Fibroblast of upper back skin (primary cell): Measurements from ENCODE around the gene P2RX4.
"Not testable (repeated sequence)": the region's sequence is repeated elsewhere in the genome, so short reads cannot be mapped to it uniquely, and the experiment has no call there.

Source experiments
- DNase-seq: peaks from one replicate; pipeline ENCODE4 v3.0.0-alpha.2; 2013

P2RX4 gene

DNA sequence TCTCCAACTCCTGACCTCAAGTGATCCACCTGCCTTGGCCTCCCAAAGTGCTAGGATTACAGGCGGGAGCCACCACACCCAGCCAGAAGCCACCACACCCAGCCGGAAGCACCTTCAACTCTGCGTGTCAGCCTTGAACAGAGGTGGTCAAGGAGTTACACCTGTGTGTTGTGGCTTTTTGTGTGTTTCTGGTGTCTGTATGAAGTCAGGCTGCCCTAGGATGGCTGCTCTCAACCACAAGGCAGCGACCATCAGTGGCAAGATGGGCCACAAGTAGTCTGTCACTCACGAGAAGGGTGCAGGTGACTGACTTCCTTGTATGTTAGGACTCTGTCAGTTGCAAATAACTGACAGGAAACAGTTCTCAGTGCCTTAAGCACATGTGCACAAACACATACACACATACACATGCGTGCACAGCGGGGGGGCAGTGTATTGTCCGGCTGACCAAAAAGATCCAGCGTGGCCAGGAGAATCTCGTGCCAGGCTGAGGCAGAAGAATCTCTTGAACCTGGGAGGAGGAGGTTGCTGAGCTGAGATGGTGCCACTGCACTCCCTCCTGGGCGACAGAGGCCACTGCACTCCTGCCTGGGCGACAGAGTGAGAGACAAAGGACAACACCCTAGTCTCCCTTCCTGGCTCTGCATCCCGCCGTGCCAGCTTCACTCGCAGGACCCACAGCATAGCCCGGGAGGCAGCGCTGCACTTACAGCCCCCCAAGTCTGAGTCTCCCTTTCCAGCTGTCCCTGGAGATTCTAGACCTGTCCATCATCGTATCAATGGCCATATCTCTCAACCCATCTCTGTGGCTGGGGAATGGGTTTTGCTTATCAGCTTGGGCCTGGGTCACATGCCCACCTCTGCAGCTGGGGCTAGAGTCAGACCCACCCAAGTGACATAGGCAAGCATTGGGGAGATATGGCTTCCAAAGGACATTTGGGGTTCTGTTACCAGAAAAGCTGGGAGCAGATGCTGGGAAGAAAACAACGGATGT lies 13.7 kb downstream of the P2RX4 start:
- no peak for DNase-seq

DNA sequence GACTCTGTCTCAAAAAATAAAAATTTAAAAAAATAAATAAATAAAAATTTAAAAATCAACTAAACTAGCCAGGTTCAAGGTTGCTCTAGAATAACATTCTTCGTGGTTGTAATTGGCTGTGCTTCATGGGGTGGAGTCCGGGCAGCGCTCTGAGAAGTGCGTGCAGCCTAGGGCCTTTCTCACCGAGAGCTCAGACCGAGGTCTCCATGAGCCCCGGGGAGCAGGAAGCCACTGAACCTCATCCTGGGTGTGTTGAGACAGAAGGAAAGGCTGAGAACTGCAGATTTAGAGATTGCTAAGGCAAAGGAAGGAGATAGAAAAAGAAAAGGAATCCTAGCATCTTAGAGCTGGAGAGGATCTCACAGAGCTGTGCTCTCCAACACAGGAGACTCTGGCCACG lies 14.7 kb downstream of the P2RX4 start:
- DNase-seq, result no peak

DNA sequence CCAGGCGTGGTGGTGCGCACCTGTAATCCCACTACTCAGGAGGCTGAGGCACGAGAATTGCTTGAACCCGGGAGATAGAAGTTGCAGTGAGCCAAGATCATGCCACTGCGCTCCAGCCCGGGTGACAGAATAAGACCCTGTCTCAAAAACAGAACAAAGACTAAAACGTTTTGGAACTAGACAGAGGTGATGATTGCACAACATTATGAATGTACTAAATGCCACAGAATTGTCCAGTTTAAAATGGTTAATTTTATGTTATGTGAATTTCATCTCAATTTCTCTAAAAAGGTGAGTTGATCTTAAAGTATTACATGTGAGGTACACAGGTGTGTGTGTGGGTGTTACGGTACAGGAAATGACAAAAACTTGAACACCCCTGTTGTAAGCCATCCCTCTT lies 16.5 kb downstream of the P2RX4 start:
- DNase-seq, result no peak

DNA sequence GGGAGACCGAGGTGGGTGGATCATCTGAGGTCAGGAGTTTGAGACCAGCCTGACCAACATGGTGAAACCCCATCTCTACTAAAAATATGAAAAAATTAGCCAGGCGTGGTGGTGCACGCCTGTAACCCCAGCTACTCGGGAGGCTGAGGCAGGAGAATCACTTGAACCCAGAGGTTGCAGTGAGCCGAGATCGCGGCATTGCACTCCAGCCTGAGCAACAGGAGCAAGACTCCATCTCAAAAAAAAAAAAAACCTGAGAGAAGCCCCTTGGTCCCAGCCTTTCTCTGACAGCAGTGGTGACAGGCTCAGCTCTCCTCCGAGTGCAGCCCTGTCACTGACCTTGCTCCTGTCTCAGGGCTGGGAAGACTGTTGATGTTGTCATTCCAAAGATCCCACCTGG lies 16.9 kb downstream of the P2RX4 start:
- DNase-seq, result not testable (repeated sequence)

DNA sequence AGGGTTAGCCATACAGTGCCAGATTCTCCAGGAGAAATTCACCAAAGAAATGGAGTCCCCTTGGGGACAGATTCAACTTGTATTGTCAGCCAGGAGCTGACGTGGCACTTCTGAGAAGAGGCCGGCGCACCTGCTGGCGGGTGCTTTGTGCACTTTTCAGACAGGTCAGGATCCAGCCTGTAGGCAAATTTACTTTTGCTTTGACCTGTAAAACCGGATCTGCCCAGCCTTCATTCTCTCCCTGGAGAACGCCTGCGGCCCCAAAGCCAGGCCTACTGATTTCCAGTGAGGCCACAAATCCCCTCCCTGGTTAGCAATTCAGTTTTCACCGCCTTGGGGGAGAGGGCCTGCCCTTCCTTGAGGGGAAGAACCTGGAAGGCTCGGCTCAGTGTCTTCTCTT lies 17.4 kb downstream of the P2RX4 start:
- no peak for DNase-seq

DNA sequence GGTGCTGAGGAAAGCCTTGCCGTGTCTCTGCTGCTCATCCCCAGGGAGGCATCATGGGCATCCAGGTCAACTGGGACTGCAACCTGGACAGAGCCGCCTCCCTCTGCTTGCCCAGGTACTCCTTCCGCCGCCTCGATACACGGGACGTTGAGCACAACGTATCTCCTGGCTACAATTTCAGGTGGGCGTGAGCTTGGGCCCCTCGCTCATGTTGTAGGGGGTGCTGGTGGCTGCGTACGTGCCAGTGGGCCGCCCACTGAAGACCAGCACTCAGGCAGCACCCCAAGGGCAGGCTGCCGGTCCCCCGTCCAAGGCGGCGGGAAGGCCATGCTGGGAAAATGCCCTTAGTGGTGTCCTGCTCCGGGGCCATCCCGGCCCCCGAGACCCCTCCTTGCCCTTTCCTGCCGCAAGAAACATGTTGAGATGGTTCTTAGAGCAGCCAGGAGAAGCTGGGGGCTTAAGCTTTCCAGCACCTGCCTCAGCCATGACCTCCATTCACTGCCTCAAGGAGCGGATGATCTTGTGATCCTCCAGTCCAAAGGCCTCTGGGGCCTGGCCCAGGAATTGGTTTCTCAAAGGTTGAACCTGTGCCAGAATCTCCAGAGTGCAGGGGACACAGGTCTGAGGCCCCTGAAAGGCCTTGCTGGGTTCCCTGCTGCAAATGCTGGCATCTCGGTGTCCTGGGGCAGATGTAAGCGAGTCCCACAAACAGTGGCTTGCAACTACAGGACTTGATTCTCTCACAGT lies 19.2 kb downstream of the P2RX4 start:
- DNase-seq, result no peak

DNA sequence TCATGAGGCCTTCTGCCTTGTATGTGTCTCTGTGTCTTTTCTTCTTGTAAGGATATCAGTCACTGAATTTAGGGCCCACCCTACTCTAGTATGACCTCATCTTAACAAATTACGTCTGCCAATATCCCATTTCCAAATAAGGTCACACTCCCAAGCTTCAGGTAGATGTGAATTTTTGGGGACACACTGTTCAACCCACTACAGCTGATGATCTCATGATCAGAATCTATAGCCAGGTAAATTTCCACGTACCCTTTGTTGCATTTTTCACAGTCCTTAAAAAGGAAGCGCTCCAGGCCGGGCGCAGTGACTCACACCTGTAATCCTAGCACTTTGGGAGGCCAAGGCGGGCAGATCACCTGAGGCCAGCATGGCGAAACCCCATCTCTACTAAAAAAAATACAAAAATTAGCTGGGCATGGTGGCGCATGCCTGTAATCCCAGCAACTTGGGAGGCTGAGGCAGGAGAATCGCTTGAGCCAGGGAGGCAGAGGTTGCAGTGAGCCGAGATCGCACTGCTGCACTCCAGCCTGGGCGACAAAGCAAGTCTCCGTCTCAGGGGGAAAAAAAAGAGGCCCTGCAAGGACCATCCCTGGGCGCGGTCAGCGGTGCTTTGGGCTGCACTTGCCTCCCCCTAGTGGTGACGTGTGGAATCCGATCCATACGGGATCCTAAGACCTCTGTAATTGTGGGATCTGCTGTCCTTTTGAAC lies 20.1 kb downstream of the P2RX4 start:
- peak; percentile 65 for DNase-seq

DNA sequence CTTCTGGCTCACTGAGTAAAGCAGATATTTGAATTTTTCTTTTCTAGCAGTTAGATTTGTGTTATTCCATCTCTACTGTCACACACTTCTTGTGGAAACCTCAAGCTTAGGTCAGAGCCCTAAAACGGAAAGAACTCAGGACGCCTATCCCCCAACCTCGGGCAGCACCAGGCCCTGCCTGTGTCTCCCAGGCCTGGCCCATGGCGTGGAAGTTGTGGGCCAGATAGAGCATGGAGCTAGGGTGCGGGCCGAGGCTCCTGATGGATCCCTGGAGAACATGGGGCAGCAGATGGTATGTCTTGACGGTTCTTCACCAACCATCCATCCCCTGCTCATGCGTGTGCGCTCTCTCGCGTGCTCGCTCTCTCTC lies 20.6 kb downstream of the P2RX4 start:
- DNase-seq, result no peak

DNA sequence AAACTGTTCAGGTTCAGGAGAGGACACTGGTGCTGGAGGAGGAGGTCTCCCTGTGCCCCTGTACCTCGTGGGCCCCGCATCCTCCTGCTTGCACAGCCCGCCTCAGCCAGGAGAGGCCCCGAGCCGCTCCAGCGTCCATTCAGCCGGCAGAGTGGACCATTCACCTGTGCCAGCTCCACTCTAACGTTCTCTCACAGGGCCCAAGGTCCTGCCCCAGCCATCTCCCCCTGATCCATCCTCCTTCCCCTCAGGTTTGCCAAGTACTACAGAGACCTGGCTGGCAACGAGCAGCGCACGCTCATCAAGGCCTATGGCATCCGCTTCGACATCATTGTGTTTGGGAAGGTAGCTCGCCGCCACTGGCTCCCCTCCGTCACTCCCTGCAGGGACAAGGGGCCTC lies 22.2 kb downstream of the P2RX4 start:
- DNase-seq, result no peak

DNA sequence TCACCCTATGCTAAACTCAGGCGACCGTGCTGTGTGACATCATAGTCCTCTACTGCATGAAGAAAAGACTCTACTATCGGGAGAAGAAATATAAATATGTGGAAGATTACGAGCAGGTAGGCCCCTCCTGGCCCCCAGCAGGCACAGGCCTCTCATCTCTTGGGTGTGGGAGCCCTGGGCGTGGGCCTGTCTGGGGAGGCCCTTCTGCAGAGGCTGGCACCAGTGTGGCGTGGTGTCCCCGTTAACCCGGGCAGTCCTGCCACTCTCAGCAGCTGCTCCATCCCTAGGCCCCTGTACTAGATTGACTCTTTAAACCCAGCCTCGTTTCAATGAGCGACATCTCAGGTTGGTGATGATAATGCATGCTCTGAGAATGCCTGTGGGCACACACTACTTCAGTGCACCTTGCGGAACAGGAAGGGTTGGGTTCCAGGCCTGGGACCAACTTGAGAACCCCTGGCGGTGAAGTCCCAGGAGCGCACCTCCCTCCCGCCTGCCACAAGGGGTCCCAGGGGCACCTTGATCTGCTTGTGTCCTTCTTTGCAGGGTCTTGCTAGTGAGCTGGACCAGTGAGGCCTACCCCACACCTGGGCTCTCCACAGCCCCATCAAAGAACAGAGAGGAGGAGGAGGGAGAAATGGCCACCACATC lies 23.2 kb downstream of the P2RX4 start:
- no peak for DNase-seq

DNA sequence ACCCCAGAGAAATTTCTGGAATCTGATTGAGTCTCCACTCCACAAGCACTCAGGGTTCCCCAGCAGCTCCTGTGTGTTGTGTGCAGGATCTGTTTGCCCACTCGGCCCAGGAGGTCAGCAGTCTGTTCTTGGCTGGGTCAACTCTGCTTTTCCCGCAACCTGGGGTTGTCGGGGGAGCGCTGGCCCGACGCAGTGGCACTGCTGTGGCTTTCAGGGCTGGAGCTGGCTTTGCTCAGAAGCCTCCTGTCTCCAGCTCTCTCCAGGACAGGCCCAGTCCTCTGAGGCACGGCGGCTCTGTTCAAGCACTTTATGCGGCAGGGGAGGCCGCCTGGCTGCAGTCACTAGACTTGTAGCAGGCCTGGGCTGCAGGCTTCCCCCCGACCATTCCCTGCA lies 23.7 kb downstream of the P2RX4 start:
- DNase-seq, result no peak

DNA sequence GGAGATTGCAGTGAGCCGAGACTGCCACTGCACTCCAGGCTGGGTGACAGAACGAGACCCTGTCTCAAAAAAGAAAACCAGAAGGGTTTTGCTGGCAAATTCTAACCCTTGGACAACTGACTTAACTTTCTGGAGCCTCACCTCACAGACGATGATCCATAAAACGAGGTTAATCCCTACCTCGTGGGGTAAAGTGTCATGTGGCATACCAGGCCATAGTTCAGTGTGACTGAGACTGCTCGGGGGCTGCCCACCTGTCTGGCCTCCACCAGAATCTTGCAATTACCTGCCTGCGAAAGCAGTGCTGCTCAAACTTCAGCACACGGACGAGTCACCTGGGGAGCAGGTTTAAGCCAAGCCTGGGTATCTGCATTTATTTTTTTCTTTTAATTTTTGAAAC lies 26.8 kb downstream of the P2RX4 start:
- no peak for DNase-seq

DNA sequence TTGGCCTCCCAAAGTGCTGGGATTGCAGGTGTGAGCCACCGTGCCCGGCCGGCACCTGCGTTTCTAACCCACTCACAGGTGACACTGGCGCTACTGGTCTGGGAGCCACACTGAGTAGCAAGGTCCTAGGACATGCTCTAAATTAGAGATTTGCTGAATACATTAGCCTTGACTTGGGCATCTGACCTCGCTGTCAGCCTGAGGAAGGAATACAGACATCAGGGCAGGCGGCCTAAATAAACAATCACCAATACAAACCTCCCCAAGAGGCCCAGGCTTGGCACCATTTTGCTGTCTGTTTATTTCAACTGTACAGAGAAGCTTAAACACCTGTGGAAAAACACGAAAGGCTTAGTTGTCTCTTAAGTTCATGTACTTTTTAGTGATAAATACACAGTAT lies 27.5 kb downstream of the P2RX4 start:
- DNase-seq, result no peak

DNA sequence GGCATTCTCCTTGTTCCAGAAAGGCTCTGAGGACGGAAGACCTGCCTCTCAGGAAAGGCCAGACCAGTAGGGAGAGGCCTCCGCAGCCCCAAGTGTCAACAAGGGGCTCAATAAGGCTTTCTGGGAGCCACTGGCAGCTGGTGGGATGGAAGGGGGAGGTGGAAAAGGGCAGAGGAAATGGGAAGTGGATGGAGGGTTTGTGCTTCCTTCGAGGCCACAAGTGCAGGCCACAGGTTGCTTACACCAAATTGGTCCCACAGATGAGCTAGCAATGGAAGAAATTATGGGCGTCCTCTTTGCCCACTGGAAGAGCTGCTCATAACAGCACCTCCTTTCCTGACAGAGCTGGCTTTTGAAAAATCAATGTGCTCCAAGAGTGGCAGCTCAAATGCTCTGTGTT lies 28.2 kb downstream of the P2RX4 start:
- DNase-seq, result no peak

DNA sequence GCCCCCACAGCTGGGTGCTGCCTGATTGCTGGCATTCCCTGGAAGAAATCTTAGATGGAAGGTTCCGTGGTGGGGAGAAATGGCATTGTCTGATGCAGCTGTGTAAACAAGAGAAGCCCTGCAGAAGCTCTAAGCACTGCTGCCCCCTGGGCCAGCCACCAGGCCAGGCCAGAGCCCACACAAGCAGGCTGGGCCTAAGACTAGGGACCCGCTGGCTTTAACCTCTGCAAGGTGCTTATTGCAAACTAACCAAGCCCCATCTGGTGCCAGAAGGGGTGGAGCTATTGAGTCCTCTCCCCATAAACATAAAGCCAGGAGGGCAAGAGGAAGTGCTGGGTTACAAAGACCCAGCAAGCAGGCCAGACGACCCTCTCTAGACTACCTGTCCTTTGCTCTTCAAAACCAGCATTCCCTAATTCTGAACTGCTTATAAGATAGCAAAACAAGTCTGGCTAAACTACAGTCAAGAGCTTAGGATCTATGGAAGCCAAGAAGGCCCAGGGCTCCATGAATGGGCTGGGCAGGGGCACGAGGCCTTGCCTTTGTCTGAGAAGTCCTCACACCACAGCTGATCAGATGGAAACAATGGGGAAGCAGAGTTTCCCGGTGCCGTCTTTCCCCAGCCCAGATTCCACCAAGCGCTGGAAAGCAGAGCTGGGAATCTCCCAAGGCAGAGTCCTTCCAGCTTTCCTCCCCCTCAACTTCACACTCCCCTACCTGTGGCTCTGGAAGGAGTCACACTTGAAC lies 28.8 kb downstream of the P2RX4 start:
- DNase-seq, result no peak

DNA sequence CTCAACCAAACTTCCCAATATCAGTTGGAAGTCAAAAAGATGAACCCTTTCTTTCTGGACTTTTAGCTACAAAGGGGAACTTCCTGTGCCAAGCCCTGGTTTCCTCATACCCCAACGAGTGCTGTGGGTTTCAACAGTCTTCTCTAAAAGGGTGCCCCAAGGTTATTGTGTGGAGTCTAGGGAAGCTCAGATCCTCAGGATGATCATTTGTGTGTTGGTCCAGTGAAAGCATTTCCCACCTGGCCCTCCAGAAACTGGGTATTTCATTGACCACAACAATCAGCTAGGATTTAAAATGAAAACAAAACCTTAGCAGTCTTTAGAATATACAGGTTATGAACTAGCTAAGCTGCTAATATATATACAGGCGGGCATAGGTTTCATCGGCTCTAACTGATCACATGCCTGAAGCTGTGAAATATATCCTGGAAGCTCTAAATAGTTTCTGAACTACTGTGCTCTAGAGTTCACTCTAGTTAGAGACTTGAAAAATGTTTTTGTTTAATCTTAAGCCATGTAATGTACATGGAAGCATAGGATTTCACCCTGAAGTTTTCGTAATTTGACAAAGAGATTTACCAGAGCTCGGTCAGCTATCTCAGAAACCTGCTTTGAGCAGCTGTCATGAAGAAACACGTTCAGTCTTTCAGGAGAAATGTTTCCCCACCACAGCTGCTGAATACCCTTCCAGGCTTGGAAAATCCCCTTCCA lies 29.6 kb downstream of the P2RX4 start:
- DNase-seq, result no peak

DNA sequence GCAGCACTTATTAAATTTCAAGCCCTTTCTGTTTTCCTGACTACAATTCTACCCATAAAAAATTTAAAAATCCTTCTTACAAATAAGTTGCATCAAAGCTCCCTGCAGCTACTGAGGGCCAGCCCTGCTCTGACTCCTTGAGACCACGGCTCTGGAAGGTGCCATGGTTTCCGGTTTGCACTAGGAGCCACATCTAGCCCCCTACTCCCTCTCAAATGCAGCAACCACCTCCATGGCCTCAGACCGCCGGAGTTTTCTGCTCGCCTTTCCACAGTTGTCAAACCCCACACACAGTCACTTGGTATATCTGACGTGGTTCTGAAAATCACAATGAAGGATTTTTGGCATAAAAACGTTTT lies 30.1 kb downstream of the P2RX4 start:
- DNase-seq, result no peak

DNA sequence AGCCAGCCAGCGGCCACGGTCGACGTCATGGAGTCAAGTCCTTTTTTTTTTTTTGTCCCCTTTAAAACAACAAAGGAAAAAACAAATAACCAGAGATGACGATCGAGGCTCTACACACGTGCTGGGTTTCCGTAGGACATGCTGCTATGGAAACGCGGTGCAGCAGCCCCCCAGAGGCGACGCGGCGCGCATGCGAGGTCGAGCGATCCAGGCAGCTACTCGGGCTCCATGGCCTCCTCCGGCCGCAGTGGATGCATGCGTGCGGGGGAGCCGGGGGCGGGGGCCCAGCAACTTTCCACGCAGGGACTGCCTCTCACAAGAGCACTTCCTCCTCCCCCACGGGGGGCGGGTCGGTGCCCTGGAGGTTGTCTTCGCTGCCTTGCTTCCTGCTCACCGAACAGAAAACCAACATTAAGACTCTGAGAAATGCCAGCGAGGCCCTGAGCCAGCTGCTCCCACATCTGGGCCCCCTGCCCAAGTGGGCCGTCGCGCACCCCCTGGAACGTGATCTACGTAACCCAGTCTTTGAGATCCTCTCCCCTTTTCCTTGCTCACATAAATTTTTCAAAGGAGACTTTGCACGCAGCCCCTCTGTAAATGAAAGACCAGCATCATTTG lies 30.7 kb downstream of the P2RX4 start:
- DNase-seq, result peak; percentile 36

DNA sequence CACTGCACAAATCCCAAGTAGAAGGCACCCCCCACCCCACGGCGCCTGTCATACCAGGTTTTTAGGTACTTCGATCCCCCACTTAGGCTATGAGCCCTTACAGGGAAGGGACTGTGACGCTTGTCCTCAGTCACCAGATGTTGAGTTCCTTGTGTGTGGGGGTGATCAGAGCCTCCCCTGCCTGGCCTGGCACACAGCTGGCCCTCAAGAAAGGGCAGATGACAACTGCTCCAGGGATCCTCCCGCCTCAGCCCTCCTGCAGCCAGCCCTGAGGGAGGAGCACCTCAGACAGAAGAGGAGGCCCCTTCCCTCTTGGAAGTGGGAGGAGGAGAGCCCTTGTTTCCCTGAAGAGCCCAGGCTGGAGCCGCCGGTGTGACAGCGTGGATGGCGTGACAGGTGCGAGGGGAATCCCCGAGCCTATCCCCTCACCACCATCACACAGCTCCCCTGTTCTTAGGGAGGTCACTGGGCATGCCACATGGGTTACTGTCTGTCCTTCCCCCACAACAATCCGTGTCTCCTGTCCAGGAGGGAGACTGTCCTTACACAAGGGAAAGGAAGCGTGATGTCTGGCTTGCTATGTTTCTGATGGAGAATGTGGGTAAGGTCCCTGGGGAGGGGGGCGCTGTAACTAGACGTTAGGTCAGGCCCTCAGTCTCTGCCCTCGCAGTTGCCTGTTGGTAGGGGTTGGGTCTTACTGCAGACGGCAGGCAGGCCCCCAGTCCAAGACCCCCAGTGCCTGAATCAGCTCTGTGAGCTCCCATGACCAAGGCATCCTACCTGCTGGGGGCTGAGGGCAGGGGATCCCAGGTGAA lies 31.4 kb downstream of the P2RX4 start:
- DNase-seq, result no peak

DNA sequence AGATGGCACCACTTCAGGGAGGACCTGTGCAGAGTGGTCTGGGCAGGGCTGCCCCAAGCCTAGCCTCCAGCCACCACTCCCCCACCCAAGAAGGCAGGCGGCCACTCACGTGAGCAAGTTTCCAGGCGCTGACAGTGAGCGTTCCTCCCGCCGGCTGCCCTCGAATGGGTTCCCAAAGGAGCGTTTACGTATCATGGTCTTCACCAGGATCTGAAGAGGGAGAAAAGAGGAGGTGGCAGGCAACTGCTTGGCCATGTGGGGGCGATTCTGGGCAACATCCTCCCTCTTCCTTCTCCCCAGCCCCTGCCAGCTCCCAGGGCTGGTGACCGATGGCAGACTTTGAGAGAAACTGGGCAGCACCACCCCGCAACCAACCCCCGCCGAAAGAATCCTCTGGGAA lies 35.1 kb downstream of the P2RX4 start:
- no peak for DNase-seq
